K562 (cell line): ENCODE results near the gene MCU. TPM values are rescaled to one million over a fixed set of nuclear protein-coding genes. Genes with fewer than 3 reads are reported as not detected.
A peak's percentile ranks its signal among the peaks of the same experiment; 100 is the strongest.

Experiments
- ETV1 ChIP-seq: fragments of 450-650 bp; conservative IDR thresholded peaks from 2 replicates; pipeline ENCODE4 v1.6.1; 2016; ENCODE audit warnings: missing genetic modification characterization, control low read depth, low read depth, missing compliant biosample characterization
- FOSL1 ChIP-seq: fragments of 200-800 bp; sonication (Bioruptor generic); conservative IDR thresholded peaks from 2 replicates; pipeline ENCODE4 v1.6.1; 2016; ENCODE audit warnings: missing genetic modification characterization, missing compliant biosample characterization
- FOXJ2 ChIP-seq: fragments of 200-800 bp; sonication (Bioruptor generic); IDR thresholded peaks from 2 replicates; pipeline ENCODE4 v1.6.1; 2016; ENCODE audit warnings: missing genetic modification characterization, missing compliant biosample characterization
- HCFC1 ChIP-seq: IDR thresholded peaks from 2 replicates; pipeline ENCODE4 v1.6.1; 2012; ENCODE audit warnings: low read depth, low read length, improper control_type of control experiment
- JUND ChIP-seq, 2 experiments: IDR thresholded peaks; 2 replicates in 1 of 2; 3 replicates in 1 of 2; pipeline ENCODE4 v1.6.1; 2011; ENCODE audit warnings: borderline replicate concordance in 2 of 2, low read depth in 2 of 2, low read length in 2 of 2, improper control_type of control experiment in 1 of 2, missing biosample characterization in 1 of 2, missing genetic modification characterization in 1 of 2, missing genetic modification reagents in 1 of 2
- KLF13 ChIP-seq: fragments of 450-650 bp; IDR thresholded peaks from 2 replicates; pipeline ENCODE4 v1.6.1; 2016; ENCODE audit warnings: missing genetic modification characterization, low read depth, mild to moderate bottlenecking, missing compliant biosample characterization, moderate library complexity, borderline replicate concordance
- RBFOX2 ChIP-seq: fragments of 200-400 bp; formaldehyde crosslinking; IDR thresholded peaks from 2 replicates; pipeline ENCODE4 v1.6.1; 2017; ENCODE audit warnings: low read depth, mild to moderate bottlenecking, low read length, moderate library complexity
- SAFB ChIP-seq: fragments of 200-400 bp; formaldehyde crosslinking; IDR thresholded peaks from 2 replicates; pipeline ENCODE4 v1.6.1; 2017; ENCODE audit warnings: low read depth, low read length, borderline replicate concordance
- SMAD2 ChIP-seq: fragments of 150-350 bp; IDR thresholded peaks from 2 replicates; pipeline ENCODE4 v1.6.1; 2014; ENCODE audit warnings: low read depth, mild to moderate bottlenecking, low read length
- ZFP30 ChIP-seq: fragments of 250-450 bp; sonication (Bioruptor Pico); IDR thresholded peaks from 2 replicates; pipeline ENCODE4 v1.8.0; 2022; ENCODE audit warnings: moderate library complexity, mild to moderate bottlenecking, inconsistent platforms, borderline replicate concordance
- ZNF12 ChIP-seq: sonication (generic); formaldehyde crosslinking; IDR thresholded peaks from 2 replicates; pipeline ENCODE4 v1.4.0; 2020; ENCODE audit warnings: mild to moderate bottlenecking, missing genetic modification reagents
- ZNF324 ChIP-seq: fragments of 250-450 bp; sonication (Bioruptor Pico); IDR thresholded peaks from 2 replicates; pipeline ENCODE4 v1.4.0; 2020; ENCODE audit warnings: mild to moderate bottlenecking
- polyA plus RNA-seq, 8 experiments: library from polyadenylated mRNA; depleted of rRNA in 4 of 8; stranded (reverse) in 5 of 8; unstranded in 3 of 8; fragments of >200 nt; fragmentation: Nextera tagmentation in 2 of 8; fragmentation: Illumina TruSeq in 1 of 8; extraction: Ambion mirVana in 2 of 8; extraction: Trizol in 1 of 8; gene quantifications; 2 replicates each; pipeline versions ENCODE4 v1.2.1 to v1.2.3, GENCODE V29; 2011 to 2014; ENCODE audit warnings: inconsistent platforms in 1 of 8, missing spikeins in 1 of 8
- total RNA-seq, 7 experiments: library from RNA; depleted of rRNA in 6 of 7; stranded (reverse); fragments of >200 nt in 6 of 7; fragmentation: Illumina TruSeq in 2 of 7; extraction: Trizol in 2 of 7; gene quantifications; 2 replicates each; pipeline versions ENCODE4 v1.2.1 to v1.2.3, GENCODE V29; 2011 to 2021; ENCODE audit warnings: low replicate concordance in 1 of 7
- TF ChIP-seq, protein P1 (sequence below): sonication (generic); formaldehyde crosslinking; IDR thresholded peaks from 2 replicates; pipeline ENCODE4 v1.8.0; 2022; ENCODE audit warnings: mild to moderate bottlenecking, missing genetic modification reagents
- TF ChIP-seq, protein P2 (sequence below): fragments of 250-450 bp; sonication (Bioruptor Pico); IDR thresholded peaks from 2 replicates; pipeline ENCODE4 v1.5.0; 2020; ENCODE audit warnings: mild to moderate bottlenecking
- TF ChIP-seq, protein P3 (sequence below): fragments of 450-650 bp; IDR thresholded peaks from 2 replicates; pipeline ENCODE4 v1.6.1; 2016; ENCODE audit warnings: mild to moderate bottlenecking, moderate library complexity

MCU gene
- total and polyA plus RNA-seq, 9 of the 15 experiments (the other 6 are each of a cell fraction or from before 2014, with no cell fraction given): 8.2 to 88.8 (median 21.3) TPM

DNA sequence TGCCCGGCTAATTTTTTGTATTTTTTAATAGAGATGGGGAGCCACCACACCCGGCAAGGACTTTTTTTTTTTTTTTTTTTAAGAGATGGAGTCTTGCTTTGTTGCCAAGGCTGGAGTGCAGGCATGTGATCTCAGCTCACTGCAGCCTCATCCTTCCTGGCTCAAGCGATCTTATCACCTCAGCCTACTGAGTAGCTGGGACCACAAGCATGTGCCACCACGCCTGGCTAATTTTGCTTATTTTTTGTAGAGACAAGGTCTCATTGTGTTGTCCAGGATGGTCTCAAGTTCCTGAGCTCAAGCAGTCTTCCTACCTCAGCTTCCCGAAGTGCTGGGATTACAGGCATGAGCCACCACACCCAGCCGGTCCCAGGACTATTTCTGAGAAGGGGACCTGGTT, 9.3 kb upstream of the MCU start (continued):
- TF ChIP-seq, protein P1, sequence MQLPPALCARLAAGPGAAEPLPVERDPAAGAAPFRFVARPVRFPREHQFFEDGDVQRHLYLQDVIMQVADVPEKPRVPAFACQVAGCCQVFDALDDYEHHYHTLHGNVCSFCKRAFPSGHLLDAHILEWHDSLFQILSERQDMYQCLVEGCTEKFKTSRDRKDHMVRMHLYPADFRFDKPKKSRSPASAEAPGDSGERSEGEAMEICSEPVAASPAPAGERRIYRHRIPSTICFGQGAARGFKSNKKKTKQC (CRISPR knock-in tag): peak; percentile 77; the same call in 1 of the 2 replicates
- TF ChIP-seq ZFP30 (CRISPR knock-in tag): no peak
- peak; percentile 59 for TF ChIP-seq ETV1 (tag)
- peak; percentile 29; the same call in 1 of the 2 replicates for TF ChIP-seq FOSL1 (tag)
- TF ChIP-seq, protein P2, sequence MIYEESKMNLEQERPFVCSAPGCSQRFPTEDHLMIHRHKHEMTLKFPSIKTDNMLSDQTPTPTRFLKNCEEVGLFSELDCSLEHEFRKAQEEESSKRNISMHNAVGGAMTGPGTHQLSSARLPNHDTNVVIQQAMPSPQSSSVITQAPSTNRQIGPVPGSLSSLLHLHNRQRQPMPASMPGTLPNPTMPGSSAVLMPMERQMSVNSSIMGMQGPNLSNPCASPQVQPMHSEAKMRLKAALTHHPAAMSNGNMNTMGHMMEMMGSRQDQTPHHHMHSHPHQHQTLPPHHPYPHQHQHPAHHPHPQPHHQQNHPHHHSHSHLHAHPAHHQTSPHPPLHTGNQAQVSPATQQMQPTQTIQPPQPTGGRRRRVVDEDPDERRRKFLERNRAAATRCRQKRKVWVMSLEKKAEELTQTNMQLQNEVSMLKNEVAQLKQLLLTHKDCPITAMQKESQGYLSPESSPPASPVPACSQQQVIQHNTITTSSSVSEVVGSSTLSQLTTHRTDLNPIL (CRISPR knock-in tag): no peak
- TF ChIP-seq FOXJ2 (tag): 0 out of 2 replicates have a peak, but pooled peaks have one; percentile 37
- TF ChIP-seq JUND (IDR thresholded peaks at IDR 0.05; ENCODE audit: borderline replicate concordance, low read depth, low read length): peak; percentile 26; the same call in 1 of the 2 replicates
- TF ChIP-seq JUND (tag; IDR thresholded peaks at IDR 0.05; ENCODE audit: borderline replicate concordance, low read depth, low read length): no peak
- no peak for TF ChIP-seq KLF13 (tag)
- no peak for TF ChIP-seq RBFOX2
- no peak for TF ChIP-seq ZNF324 (CRISPR knock-in tag)
- TF ChIP-seq SMAD2: no peak
- TF ChIP-seq HCFC1: no peak
- no peak for TF ChIP-seq SAFB
- TF ChIP-seq, protein P3, sequence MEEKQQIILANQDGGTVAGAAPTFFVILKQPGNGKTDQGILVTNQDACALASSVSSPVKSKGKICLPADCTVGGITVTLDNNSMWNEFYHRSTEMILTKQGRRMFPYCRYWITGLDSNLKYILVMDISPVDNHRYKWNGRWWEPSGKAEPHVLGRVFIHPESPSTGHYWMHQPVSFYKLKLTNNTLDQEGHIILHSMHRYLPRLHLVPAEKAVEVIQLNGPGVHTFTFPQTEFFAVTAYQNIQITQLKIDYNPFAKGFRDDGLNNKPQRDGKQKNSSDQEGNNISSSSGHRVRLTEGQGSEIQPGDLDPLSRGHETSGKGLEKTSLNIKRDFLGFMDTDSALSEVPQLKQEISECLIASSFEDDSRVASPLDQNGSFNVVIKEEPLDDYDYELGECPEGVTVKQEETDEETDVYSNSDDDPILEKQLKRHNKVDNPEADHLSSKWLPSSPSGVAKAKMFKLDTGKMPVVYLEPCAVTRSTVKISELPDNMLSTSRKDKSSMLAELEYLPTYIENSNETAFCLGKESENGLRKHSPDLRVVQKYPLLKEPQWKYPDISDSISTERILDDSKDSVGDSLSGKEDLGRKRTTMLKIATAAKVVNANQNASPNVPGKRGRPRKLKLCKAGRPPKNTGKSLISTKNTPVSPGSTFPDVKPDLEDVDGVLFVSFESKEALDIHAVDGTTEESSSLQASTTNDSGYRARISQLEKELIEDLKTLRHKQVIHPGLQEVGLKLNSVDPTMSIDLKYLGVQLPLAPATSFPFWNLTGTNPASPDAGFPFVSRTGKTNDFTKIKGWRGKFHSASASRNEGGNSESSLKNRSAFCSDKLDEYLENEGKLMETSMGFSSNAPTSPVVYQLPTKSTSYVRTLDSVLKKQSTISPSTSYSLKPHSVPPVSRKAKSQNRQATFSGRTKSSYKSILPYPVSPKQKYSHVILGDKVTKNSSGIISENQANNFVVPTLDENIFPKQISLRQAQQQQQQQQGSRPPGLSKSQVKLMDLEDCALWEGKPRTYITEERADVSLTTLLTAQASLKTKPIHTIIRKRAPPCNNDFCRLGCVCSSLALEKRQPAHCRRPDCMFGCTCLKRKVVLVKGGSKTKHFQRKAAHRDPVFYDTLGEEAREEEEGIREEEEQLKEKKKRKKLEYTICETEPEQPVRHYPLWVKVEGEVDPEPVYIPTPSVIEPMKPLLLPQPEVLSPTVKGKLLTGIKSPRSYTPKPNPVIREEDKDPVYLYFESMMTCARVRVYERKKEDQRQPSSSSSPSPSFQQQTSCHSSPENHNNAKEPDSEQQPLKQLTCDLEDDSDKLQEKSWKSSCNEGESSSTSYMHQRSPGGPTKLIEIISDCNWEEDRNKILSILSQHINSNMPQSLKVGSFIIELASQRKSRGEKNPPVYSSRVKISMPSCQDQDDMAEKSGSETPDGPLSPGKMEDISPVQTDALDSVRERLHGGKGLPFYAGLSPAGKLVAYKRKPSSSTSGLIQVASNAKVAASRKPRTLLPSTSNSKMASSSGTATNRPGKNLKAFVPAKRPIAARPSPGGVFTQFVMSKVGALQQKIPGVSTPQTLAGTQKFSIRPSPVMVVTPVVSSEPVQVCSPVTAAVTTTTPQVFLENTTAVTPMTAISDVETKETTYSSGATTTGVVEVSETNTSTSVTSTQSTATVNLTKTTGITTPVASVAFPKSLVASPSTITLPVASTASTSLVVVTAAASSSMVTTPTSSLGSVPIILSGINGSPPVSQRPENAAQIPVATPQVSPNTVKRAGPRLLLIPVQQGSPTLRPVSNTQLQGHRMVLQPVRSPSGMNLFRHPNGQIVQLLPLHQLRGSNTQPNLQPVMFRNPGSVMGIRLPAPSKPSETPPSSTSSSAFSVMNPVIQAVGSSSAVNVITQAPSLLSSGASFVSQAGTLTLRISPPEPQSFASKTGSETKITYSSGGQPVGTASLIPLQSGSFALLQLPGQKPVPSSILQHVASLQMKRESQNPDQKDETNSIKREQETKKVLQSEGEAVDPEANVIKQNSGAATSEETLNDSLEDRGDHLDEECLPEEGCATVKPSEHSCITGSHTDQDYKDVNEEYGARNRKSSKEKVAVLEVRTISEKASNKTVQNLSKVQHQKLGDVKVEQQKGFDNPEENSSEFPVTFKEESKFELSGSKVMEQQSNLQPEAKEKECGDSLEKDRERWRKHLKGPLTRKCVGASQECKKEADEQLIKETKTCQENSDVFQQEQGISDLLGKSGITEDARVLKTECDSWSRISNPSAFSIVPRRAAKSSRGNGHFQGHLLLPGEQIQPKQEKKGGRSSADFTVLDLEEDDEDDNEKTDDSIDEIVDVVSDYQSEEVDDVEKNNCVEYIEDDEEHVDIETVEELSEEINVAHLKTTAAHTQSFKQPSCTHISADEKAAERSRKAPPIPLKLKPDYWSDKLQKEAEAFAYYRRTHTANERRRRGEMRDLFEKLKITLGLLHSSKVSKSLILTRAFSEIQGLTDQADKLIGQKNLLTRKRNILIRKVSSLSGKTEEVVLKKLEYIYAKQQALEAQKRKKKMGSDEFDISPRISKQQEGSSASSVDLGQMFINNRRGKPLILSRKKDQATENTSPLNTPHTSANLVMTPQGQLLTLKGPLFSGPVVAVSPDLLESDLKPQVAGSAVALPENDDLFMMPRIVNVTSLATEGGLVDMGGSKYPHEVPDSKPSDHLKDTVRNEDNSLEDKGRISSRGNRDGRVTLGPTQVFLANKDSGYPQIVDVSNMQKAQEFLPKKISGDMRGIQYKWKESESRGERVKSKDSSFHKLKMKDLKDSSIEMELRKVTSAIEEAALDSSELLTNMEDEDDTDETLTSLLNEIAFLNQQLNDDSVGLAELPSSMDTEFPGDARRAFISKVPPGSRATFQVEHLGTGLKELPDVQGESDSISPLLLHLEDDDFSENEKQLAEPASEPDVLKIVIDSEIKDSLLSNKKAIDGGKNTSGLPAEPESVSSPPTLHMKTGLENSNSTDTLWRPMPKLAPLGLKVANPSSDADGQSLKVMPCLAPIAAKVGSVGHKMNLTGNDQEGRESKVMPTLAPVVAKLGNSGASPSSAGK: peak; percentile 89
- 0 out of 2 replicates have a peak, but pooled peaks have one; percentile 53 for TF ChIP-seq ZNF12
